Astrocyte (in vitro differentiated cells and primary cell): ENCODE measurements around the gene PJA1. TPM values are rescaled to one million over a fixed set of nuclear protein-coding genes. Genes with fewer than 3 reads are reported as not detected.

Source experiments
- DNase-seq: peaks from one replicate; pipeline ENCODE4 v3.0.0-alpha.2; 2010; ENCODE audit warnings: low read depth
- FAIRE-seq: peaks from 2 replicates; lab custom pipeline; 2011; peaks lifted over from hg19 to GRCh38; lab: Jason Lieb, UNC
- H2AFZ ChIP-seq: 2 replicates; pipeline ENCODE4 v1.6.0; 2012; ENCODE audit warnings: low read depth, low read length, inconsistent platforms
- H3K27ac ChIP-seq: 2 replicates; pipeline ENCODE4 v1.5.1; 2011; ENCODE audit warnings: low read depth, low read length, inconsistent platforms
- H3K27me3 ChIP-seq: 2 replicates; pipeline ENCODE4 v1.6.0; 2011; ENCODE audit warnings: low read length, inconsistent platforms; ENCODE audit not compliant: insufficient read depth
- H3K36me3 ChIP-seq: 2 replicates; pipeline ENCODE4 v1.5.1; 2011; ENCODE audit warnings: low read length, inconsistent platforms; ENCODE audit not compliant: insufficient read depth
- H3K4me1 ChIP-seq: 2 replicates; pipeline ENCODE4 v1.5.1; 2011; ENCODE audit warnings: low read length, inconsistent platforms; ENCODE audit not compliant: insufficient read depth
- H3K4me2 ChIP-seq: 2 replicates; pipeline ENCODE4 v1.6.0; 2012; ENCODE audit warnings: low read length, inconsistent platforms
- H3K4me3 ChIP-seq: 2 replicates; pipeline ENCODE4 v1.5.1; 2011; ENCODE audit warnings: low read depth, mild to moderate bottlenecking, low read length, inconsistent platforms; ENCODE audit not compliant: insufficient read depth
- H3K79me2 ChIP-seq: 2 replicates; pipeline ENCODE4 v1.6.0; 2012; ENCODE audit warnings: mild to moderate bottlenecking, low read length, inconsistent platforms; ENCODE audit not compliant: insufficient read depth
- H3K9ac ChIP-seq: 2 replicates; pipeline ENCODE4 v1.6.0; 2012; ENCODE audit warnings: mild to moderate bottlenecking, low read length, inconsistent platforms
- H3K9me3 ChIP-seq: 2 replicates; pipeline ENCODE4 v1.5.1; 2012; ENCODE audit warnings: low read depth, mild to moderate bottlenecking, low read length, inconsistent platforms; ENCODE audit not compliant: insufficient read depth
- H4K20me1 ChIP-seq: 2 replicates; pipeline ENCODE4 v1.6.0; 2012; ENCODE audit warnings: low read length, inconsistent platforms; ENCODE audit not compliant: insufficient read depth
- H3K27ac Mint-ChIP-seq: one replicate; pipeline ENCODE4 v1.8.0; 2021; ENCODE audit warnings: mild to moderate bottlenecking, mixed read lengths; ENCODE audit not compliant: unreplicated experiment
- H3K27me3 Mint-ChIP-seq: one replicate; pipeline ENCODE4 v1.8.0; 2021; ENCODE audit warnings: low read depth, mixed read lengths; ENCODE audit not compliant: unreplicated experiment
- H3K36me3 Mint-ChIP-seq: one replicate; pipeline ENCODE4 v1.8.0; 2021; ENCODE audit warnings: low read depth, mixed read lengths; ENCODE audit not compliant: unreplicated experiment
- H3K4me1 Mint-ChIP-seq: one replicate; pipeline ENCODE4 v1.8.0; 2021; ENCODE audit warnings: low read depth, mixed read lengths; ENCODE audit not compliant: unreplicated experiment
- H3K4me3 Mint-ChIP-seq: one replicate; pipeline ENCODE4 v1.8.0; 2021; ENCODE audit warnings: mild to moderate bottlenecking, moderate library complexity, mixed read lengths; ENCODE audit not compliant: unreplicated experiment
- H3K9me3 Mint-ChIP-seq: one replicate; pipeline ENCODE4 v1.8.0; 2021; ENCODE audit warnings: mild to moderate bottlenecking, mixed read lengths; ENCODE audit not compliant: unreplicated experiment
- EZH2 ChIP-seq: IDR thresholded peaks from 2 replicates; pipeline ENCODE4 v1.6.1; 2012; ENCODE audit warnings: mild to moderate bottlenecking, low read length, inconsistent platforms; ENCODE audit not compliant: insufficient read depth
- total RNA-seq: library from RNA; stranded (reverse); gene quantifications from 2 replicates; pipeline ENCODE4 v1.2.1, GENCODE V29; 2021
- TF ChIP-seq, protein P1 (sequence below): IDR thresholded peaks from 2 replicates; pipeline ENCODE4 v1.5.1; 2011; ENCODE audit warnings: low read depth, mild to moderate bottlenecking, inconsistent platforms, low read length, moderate library complexity; ENCODE audit not compliant: insufficient read depth

Gene PJA1
- total RNA-seq, 1 donor from 2014 or later = 28.9 TPM

GRCh38 chrX:69142788-69143469 lies 22.3 kb downstream of the PJA1 start:
- no peak overlapping the region for H3K9ac ChIP-seq
- no peaks in the 10 kb centered on the region for H3K79me2 ChIP-seq
- no peak overlapping the region for H3K4me3 ChIP-seq
- Mint-ChIP-seq H3K4me3 (no peak overlapping the region), H3K27me3 (no peaks in the 10 kb centered on the region), H3K4me1 (peaks cover 7% of the 10 kb centered on the region), H3K9me3 (no peaks in the 10 kb centered on the region), H3K36me3 (no peaks in the 10 kb centered on the region), H3K27ac (no peak overlapping the region)
- no peaks in the 10 kb centered on the region for H3K27me3 ChIP-seq
- H3K4me2 ChIP-seq = no peak overlapping the region
- FAIRE-seq = no peak
- no peaks in the 10 kb centered on the region for H3K36me3 ChIP-seq
- H3K4me1 ChIP-seq = no peaks in the 10 kb centered on the region
- H4K20me1 ChIP-seq = no peaks in the 10 kb centered on the region
- no peak overlapping the region for H2AFZ ChIP-seq
- H3K9me3 ChIP-seq = no peaks in the 10 kb centered on the region
- TF ChIP-seq, protein P1, sequence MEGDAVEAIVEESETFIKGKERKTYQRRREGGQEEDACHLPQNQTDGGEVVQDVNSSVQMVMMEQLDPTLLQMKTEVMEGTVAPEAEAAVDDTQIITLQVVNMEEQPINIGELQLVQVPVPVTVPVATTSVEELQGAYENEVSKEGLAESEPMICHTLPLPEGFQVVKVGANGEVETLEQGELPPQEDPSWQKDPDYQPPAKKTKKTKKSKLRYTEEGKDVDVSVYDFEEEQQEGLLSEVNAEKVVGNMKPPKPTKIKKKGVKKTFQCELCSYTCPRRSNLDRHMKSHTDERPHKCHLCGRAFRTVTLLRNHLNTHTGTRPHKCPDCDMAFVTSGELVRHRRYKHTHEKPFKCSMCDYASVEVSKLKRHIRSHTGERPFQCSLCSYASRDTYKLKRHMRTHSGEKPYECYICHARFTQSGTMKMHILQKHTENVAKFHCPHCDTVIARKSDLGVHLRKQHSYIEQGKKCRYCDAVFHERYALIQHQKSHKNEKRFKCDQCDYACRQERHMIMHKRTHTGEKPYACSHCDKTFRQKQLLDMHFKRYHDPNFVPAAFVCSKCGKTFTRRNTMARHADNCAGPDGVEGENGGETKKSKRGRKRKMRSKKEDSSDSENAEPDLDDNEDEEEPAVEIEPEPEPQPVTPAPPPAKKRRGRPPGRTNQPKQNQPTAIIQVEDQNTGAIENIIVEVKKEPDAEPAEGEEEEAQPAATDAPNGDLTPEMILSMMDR = no peak
- TF ChIP-seq EZH2 = no peak
- no peak for DNase-seq
- H3K27ac ChIP-seq = no peak overlapping the region

DNA sequence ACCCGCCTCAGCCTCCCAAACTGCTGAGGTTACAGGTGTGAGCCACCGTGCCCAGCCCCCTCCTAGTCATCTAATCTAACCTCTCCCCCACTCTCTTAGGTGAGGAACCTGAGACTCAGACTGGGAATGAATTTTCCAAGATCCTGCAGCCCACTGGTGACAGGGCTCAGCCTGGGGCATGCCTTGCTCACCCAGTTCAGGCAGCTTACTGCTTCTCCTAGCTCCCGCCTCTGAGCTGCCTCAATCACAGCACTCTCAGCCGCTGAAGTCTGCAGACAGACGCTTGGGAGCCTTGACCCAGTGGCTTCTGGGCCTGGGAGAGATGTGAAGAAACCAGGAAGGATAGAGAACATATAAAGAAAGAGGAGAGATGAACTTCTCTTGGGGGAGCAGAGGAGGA lies 24.4 kb downstream of the PJA1 start:
- Histone ChIP-seq H3K27ac (no peak overlapping the region), H3K27me3 (no peaks in the 10 kb centered on the region), H3K4me2 (no peak overlapping the region), H3K36me3 (no peaks in the 10 kb centered on the region), H3K4me1 (peaks cover 7% of the 10 kb centered on the region), H3K79me2 (no peaks in the 10 kb centered on the region), H4K20me1 (no peaks in the 10 kb centered on the region), H3K4me3 (no peak overlapping the region), H3K9me3 (no peaks in the 10 kb centered on the region), H3K9ac (no peak overlapping the region), H2AFZ (no peak overlapping the region)
- no peaks in the 10 kb centered on the region for H3K27me3 Mint-ChIP-seq
- no peak for DNase-seq
- no peak overlapping the region for H3K27ac Mint-ChIP-seq
- no peak for FAIRE-seq
- no peaks in the 10 kb centered on the region for H3K36me3 Mint-ChIP-seq
- H3K4me3 Mint-ChIP-seq = no peak overlapping the region
- peaks cover 15% of the 10 kb centered on the region for H3K4me1 Mint-ChIP-seq
- H3K9me3 Mint-ChIP-seq = no peaks in the 10 kb centered on the region
- TF ChIP-seq EZH2 = no peak
- TF ChIP-seq, protein P1 = no peak

DNA sequence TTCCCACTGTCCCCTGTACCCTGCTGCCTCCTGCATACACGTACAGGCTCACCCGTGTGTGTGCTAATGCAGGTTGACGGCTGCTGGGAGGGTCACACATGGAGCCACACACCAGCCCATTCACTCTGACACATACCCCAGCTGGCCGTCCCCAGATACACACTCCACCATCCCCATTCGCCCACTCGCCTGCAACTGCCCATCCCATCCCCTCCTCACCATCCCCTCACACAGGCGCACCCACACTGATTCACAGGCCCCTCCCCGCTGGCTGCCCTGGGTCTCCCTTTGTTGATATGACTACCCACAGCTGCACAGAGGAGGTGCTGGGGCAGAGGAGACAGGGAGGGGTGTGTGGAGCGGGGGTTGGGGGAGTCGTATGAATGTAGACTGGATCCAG lies 25.7 kb downstream of the PJA1 start:
- DNase-seq = peak; percentile 35
- peaks cover 15% of the 10 kb centered on the region for H3K4me1 Mint-ChIP-seq
- H3K9me3 Mint-ChIP-seq = no peaks in the 10 kb centered on the region
- Histone ChIP-seq H3K4me3 (no peak overlapping the region), H3K79me2 (no peaks in the 10 kb centered on the region), H3K4me2 (no peak overlapping the region), H3K9ac (no peak overlapping the region), H2AFZ (no peak overlapping the region), H3K27me3 (no peaks in the 10 kb centered on the region), H3K9me3 (no peaks in the 10 kb centered on the region), H3K36me3 (no peaks in the 10 kb centered on the region), H3K27ac (no peak overlapping the region), H4K20me1 (no peaks in the 10 kb centered on the region), H3K4me1 (peaks cover 7% of the 10 kb centered on the region)
- no peak overlapping the region for H3K4me3 Mint-ChIP-seq
- TF ChIP-seq, protein P1 = no peak
- TF ChIP-seq EZH2 = no peak
- H3K27ac Mint-ChIP-seq = no peak overlapping the region
- H3K27me3 Mint-ChIP-seq = no peaks in the 10 kb centered on the region
- FAIRE-seq = no peak
- H3K36me3 Mint-ChIP-seq = no peaks in the 10 kb centered on the region
